HG03135 (cell line): ENCODE measurements around the gene TRIM72.
"Not testable (repeated sequence)": the region's sequence is repeated elsewhere in the genome, so short reads cannot be mapped to it uniquely, and the experiment has no call there.

Source experiments
- ATAC-seq: cut with Tn5 transposase; IDR thresholded peaks from one replicate; pipeline ENCODE4 v1.9.1; 2021; ENCODE audit warnings: mild to moderate bottlenecking, moderate library complexity; ENCODE audit not compliant: unreplicated experiment

Gene TRIM72

GRCh38 chr16:31251435-31251834 lies 37.5 kb downstream of the TRIM72 start:
- ATAC-seq: no peak

- ATAC-seq: no peak
These were observed 39.7 kb downstream of the TRIM72 start for GRCh38 chr16:31253642-31254045.

GRCh38 chr16:31256466-31256865 lies 42.5 kb downstream of the TRIM72 start:
- no peak for ATAC-seq

GRCh38 chr16:31258366-31258765 lies 44.4 kb downstream of the TRIM72 start:
- ATAC-seq: no peak

GRCh38 chr16:31260136-31260931 lies 46.4 kb downstream of the TRIM72 start:
- ATAC-seq: no peak

GRCh38 chr16:31262084-31262483 lies 48.2 kb downstream of the TRIM72 start:
- ATAC-seq: no peak

- ATAC-seq: peak; percentile 79
These were observed 51.7 kb downstream of the TRIM72 start for GRCh38 chr16:31265329-31266245.

GRCh38 chr16:31267332-31268032 lies 53.6 kb downstream of the TRIM72 start:
- no peak for ATAC-seq

GRCh38 chr16:31268033-31268365 lies 54.1 kb downstream of the TRIM72 start:
- no peak for ATAC-seq

GRCh38 chr16:31268891-31269290 lies 55.0 kb downstream of the TRIM72 start:
- ATAC-seq: no peak

GRCh38 chr16:31269541-31269940 lies 55.6 kb downstream of the TRIM72 start:
- ATAC-seq: no peak

- ATAC-seq: not testable (repeated sequence)
These were observed 56.1 kb downstream of the TRIM72 start for GRCh38 chr16:31269973-31270372.

GRCh38 chr16:31270795-31271194 lies 56.9 kb downstream of the TRIM72 start:
- no peak for ATAC-seq

GRCh38 chr16:31271621-31272190 lies 57.8 kb downstream of the TRIM72 start:
- no peak for ATAC-seq

- ATAC-seq: no peak
These were observed 59.3 kb downstream of the TRIM72 start for GRCh38 chr16:31273187-31273586.

GRCh38 chr16:31273676-31274075 lies 59.8 kb downstream of the TRIM72 start:
- ATAC-seq: no peak

GRCh38 chr16:31274831-31275816 lies 61.2 kb downstream of the TRIM72 start:
- ATAC-seq: no peak

GRCh38 chr16:31276600-31276999 lies 62.7 kb downstream of the TRIM72 start:
- ATAC-seq: no peak

- no peak for ATAC-seq
These were observed 63.8 kb downstream of the TRIM72 start for GRCh38 chr16:31277659-31278260.
